Neutrophil (primary cell): ENCODE results near the gene SFXN5.

ENCODE experiments used
- H3K27ac ChIP-seq: fragments of 200-600 bp; sonication (generic); 2 replicates; pipeline ENCODE4 v1.5.1; 2016; ENCODE audit warnings: mild to moderate bottlenecking, moderate library complexity
- H3K27me3 ChIP-seq: fragments of 200-600 bp; sonication (generic); 2 replicates; pipeline ENCODE4 v1.6.0; 2016; ENCODE audit warnings: mild to moderate bottlenecking
- H3K36me3 ChIP-seq: fragments of 200-600 bp; sonication (generic); 2 replicates; pipeline ENCODE4 v1.5.1; 2017
- H3K4me1 ChIP-seq, 2 experiments: fragments of 200-600 bp in 1 of 2; sonication (generic) in 1 of 2; 1 replicate in 1 of 2; 2 replicates in 1 of 2; pipeline versions ENCODE4 v1.5.1 to v1.6.1; 2013 to 2016; ENCODE audit warnings: low read depth in 1 of 2, low read length in 1 of 2, mild to moderate bottlenecking in 1 of 2, moderate library complexity in 1 of 2; ENCODE audit not compliant: control insufficient read depth in 1 of 2, insufficient read depth in 1 of 2
- H3K4me3 ChIP-seq, 2 experiments: fragments of 200-600 bp in 1 of 2; sonication (generic) in 1 of 2; 1 replicate in 1 of 2; 2 replicates in 1 of 2; pipeline ENCODE4 v1.5.1; 2013 to 2016; ENCODE audit warnings: low read depth in 1 of 2, low read length in 1 of 2, mild to moderate bottlenecking in 1 of 2, moderate library complexity in 1 of 2
- H3K9me3 ChIP-seq: fragments of 200-600 bp; sonication (generic); 2 replicates; pipeline ENCODE4 v1.5.1; 2016
- TF ChIP-seq, protein P1 (sequence below): fragments of 200-600 bp; sonication (generic); IDR thresholded peaks from 2 replicates; pipeline ENCODE4 v1.5.1; 2016; ENCODE audit warnings: antibody characterized with exemption

The SFXN5 gene

DNA sequence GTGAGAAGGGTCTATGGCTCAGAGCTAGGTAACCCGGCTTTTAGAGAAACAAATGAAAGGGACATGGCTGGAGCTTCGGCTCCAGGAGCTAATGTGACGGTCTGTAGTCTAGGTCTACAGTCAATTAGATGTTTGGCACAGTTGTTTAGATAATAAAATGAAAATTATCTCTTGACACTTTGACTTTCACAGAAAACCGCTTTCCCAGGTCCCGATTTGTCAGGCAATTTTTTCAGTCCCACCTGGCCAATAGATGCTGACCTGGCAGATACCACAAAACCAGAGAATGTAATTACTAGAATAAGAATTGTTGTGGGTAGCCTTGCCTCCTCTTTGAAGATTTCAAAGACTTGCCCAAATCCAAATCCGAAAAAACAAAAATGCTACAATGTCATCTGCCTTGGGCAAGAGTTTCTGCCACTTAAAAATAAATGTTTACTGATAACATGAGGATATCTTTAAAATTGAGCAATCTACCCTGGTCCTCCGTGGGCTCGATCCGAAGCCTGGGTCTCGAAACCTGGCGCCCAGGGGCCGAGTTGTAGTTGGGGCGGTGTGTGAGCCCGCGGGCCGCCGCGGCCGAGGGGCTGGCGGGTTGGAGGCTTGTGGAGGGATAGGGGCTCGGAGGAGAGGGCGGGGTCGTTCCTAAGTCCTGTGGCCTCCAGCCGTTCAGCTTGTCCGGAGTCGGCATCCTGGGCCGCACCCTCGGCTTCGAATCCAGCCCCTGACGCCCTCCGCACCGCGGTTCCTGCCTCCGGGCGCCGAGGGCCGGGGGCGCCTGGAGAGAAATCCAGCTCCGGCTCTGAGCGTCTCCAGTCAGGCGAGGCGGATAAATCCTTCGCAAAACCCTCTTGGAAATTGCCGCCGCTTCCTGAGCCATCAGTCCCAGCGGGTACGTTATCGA, 151.8 kb downstream of the SFXN5 start:
- Histone ChIP-seq H3K9me3 (no peaks in the 10 kb centered on the region), H3K36me3 (no peaks in the 10 kb centered on the region), H3K4me3 (no peak overlapping the region), H3K27ac (no peak overlapping the region), H3K4me1 (peaks cover 22 to 40% of the 10 kb centered on the region in 2 experiments), H3K27me3 (peaks cover 100% of the 10 kb centered on the region)
- TF ChIP-seq, protein P1, sequence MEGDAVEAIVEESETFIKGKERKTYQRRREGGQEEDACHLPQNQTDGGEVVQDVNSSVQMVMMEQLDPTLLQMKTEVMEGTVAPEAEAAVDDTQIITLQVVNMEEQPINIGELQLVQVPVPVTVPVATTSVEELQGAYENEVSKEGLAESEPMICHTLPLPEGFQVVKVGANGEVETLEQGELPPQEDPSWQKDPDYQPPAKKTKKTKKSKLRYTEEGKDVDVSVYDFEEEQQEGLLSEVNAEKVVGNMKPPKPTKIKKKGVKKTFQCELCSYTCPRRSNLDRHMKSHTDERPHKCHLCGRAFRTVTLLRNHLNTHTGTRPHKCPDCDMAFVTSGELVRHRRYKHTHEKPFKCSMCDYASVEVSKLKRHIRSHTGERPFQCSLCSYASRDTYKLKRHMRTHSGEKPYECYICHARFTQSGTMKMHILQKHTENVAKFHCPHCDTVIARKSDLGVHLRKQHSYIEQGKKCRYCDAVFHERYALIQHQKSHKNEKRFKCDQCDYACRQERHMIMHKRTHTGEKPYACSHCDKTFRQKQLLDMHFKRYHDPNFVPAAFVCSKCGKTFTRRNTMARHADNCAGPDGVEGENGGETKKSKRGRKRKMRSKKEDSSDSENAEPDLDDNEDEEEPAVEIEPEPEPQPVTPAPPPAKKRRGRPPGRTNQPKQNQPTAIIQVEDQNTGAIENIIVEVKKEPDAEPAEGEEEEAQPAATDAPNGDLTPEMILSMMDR: no peak

- Histone ChIP-seq H3K27me3 (peaks cover 100% of the 10 kb centered on the region), H3K4me1 (peaks cover 22 to 40% of the 10 kb centered on the region in 2 experiments), H3K36me3 (no peaks in the 10 kb centered on the region), H3K27ac (no peak overlapping the region), H3K9me3 (no peaks in the 10 kb centered on the region), H3K4me3 (no peak overlapping the region)
- TF ChIP-seq, protein P1: no peak
Measured at GRCh38 chr2:72917877-72918553, 153.5 kb downstream of the SFXN5 start.

- H3K4me3 ChIP-seq: peak within 1 kb of the TSS in 1 of 2 experiments; percentile 14
- no peaks in the 10 kb centered on the region for H3K9me3 ChIP-seq
- H3K27me3 ChIP-seq: peaks cover 100% of the 10 kb centered on the region
Measured at GRCh38 chr2:72917138-72917876, 154.2 kb downstream of the SFXN5 start, which contains the start of gene EMX1. EMX1 (plus strand) TSS chr2:72917519; CDS start chr2:72917853, 334 bp downstream.

DNA sequence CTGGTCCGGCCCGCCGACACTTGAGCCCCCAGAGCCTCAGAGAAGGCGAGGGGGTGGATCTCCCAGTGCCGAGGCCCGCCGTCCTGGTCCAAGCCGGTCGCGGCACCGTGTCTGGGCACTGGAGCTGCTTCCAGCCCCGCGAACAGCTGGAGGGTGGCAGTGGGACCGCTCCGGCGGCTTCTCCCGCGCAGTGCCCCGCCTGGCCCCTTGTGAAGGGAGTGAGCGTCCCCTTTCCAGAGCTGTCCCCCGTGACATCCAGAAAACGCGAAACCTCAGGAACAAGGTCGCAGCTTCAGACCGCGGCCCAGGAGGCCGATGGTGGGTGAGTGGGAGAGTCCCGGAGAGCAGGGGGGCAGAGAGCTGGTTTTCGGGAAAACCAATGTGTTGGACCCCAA, 154.8 kb downstream of the SFXN5 start:
- Histone ChIP-seq H3K4me1 (peaks cover 22 to 40% of the 10 kb centered on the region in 2 experiments), H3K27ac (no peak overlapping the region), H3K9me3 (no peaks in the 10 kb centered on the region), H3K4me3 (peak overlapping the region in 1 of 2 experiments; percentile 14), H3K36me3 (no peaks in the 10 kb centered on the region), H3K27me3 (peaks cover 100% of the 10 kb centered on the region)
- TF ChIP-seq, protein P1: no peak

More at GRCh38 chr2:72917138-72917876, 154.2 kb downstream of the SFXN5 start, which contains the start of gene EMX1:
- Histone ChIP-seq H3K4me1 (peaks cover 22 to 40% of the 10 kb centered on the region in 2 experiments), H3K36me3 (no peaks in the 10 kb centered on the region), H3K27ac (no peak within 1 kb of the TSS)
- TF ChIP-seq, protein P1: no peak
